Prostate gland (tissue), 2 donors: ENCODE measurements around the gene RBP2.

ENCODE experiments used
- CTCF ChIP-seq, 4 experiments: fragments of 200-600 bp in 2 of 4; fragments of 450-650 bp in 2 of 4; sonication (generic) in 2 of 4; IDR thresholded peaks; 1 replicate in 3 of 4; 2 replicates in 1 of 4; pipeline ENCODE4 v1.5.1; 2016 to 2019; ENCODE audit warnings: antibody characterized with exemption in 4 of 4, mild to moderate bottlenecking in 2 of 4, moderate library complexity in 2 of 4
- POLR2AphosphoS5 ChIP-seq: sonication (generic); formaldehyde crosslinking; IDR thresholded peaks from one replicate; pipeline ENCODE4 v1.6.1; 2017; ENCODE audit warnings: antibody characterized with exemption

- TF ChIP-seq POLR2AphosphoS5, result no peak
- TF ChIP-seq CTCF (IDR thresholded peaks at IDR 0.05), result no peak
These were observed 1.7 kb upstream of the RBP2 start for GRCh38 chr3:139477710-139478640.
